GM23338 (cell line): ENCODE measurements around the gene SMAD9. TPM values are rescaled to one million over a fixed set of nuclear protein-coding genes. Genes with fewer than 3 reads are reported as not detected.

Experiments used
- ATAC-seq: fragments of 200-7000 bp; cut with Tn5 transposase; 3 replicates; pipeline ENCODE4 v1.9.1; 2020
- DNase-seq: peaks from one replicate; pipeline ENCODE4 v3.0.0-alpha.2; 2015; ENCODE audit warnings: low spot score
- H2AFZ ChIP-seq: fragments of 200-600 bp; sonication (generic); 2 replicates; pipeline ENCODE4 v1.8.0; 2016; ENCODE audit warnings: antibody characterized with exemption, mild to moderate bottlenecking, moderate library complexity
- H3F3A ChIP-seq: fragments of 200-600 bp; sonication (generic); replicated peaks from 2 replicates; pipeline ENCODE4 v1.8.0; 2017; ENCODE audit warnings: antibody characterized with exemption, mixed run types, low read depth
- H3K27ac ChIP-seq: fragments of 200-600 bp; sonication (generic); 2 replicates; pipeline ENCODE4 v1.6.1; 2016; ENCODE audit warnings: low read depth
- H3K27me3 ChIP-seq: fragments of 200-600 bp; sonication (generic); 2 replicates; pipeline ENCODE4 v1.8.0; 2016; ENCODE audit warnings: mild to moderate bottlenecking, mixed run types, moderate library complexity; ENCODE audit not compliant: insufficient read depth
- H3K36me3 ChIP-seq: fragments of 200-600 bp; sonication (generic); 2 replicates; pipeline ENCODE4 v1.8.0; 2016; ENCODE audit warnings: mild to moderate bottlenecking; ENCODE audit not compliant: insufficient read depth
- H3K4me1 ChIP-seq: fragments of 200-600 bp; sonication (generic); 2 replicates; pipeline ENCODE4 v1.8.0; 2016; ENCODE audit warnings: mild to moderate bottlenecking, moderate library complexity; ENCODE audit not compliant: insufficient read depth
- H3K4me2 ChIP-seq: fragments of 200-600 bp; sonication (generic); 2 replicates; pipeline ENCODE4 v1.7.1; 2017; ENCODE audit warnings: mixed run types
- H3K4me3 ChIP-seq: fragments of 200-600 bp; sonication (generic); 2 replicates; pipeline ENCODE4 v1.6.1; 2016; ENCODE audit warnings: mixed run types
- H3K79me2 ChIP-seq: fragments of 200-600 bp; sonication (generic); replicated peaks from 2 replicates; pipeline ENCODE4 v1.8.0; 2017; ENCODE audit warnings: mild to moderate bottlenecking; ENCODE audit not compliant: insufficient read depth
- H3K9me2 ChIP-seq: fragments of 200-600 bp; sonication (generic); 2 replicates; pipeline ENCODE4 v1.8.0; 2017; ENCODE audit not compliant: insufficient read depth
- H4K20me1 ChIP-seq: fragments of 200-600 bp; sonication (generic); replicated peaks from 2 replicates; pipeline ENCODE4 v1.8.0; 2017; ENCODE audit warnings: mild to moderate bottlenecking; ENCODE audit not compliant: insufficient read depth
- H3K27ac Mint-ChIP-seq: 2 replicates; pipeline ENCODE4 v1.8.0; 2020; ENCODE audit warnings: inconsistent platforms, mild to moderate bottlenecking, moderate library complexity, mixed read lengths
- H3K27me3 Mint-ChIP-seq: 3 replicates; pipeline ENCODE4 v1.8.0; 2022; ENCODE audit warnings: low read depth, mild to moderate bottlenecking, moderate library complexity, mixed read lengths, inconsistent platforms; ENCODE audit not compliant: insufficient read depth, poor library complexity
- H3K36me3 Mint-ChIP-seq: 3 replicates; pipeline ENCODE4 v1.8.0; 2021; ENCODE audit warnings: low read depth, mild to moderate bottlenecking, inconsistent platforms, moderate library complexity, mixed read lengths
- H3K4me1 Mint-ChIP-seq: 3 replicates; pipeline ENCODE4 v1.8.0; 2020; ENCODE audit warnings: mild to moderate bottlenecking, inconsistent platforms, mixed read lengths
- H3K4me3 Mint-ChIP-seq: 3 replicates; pipeline ENCODE4 v1.8.0; 2021; ENCODE audit warnings: moderate library complexity, mild to moderate bottlenecking, inconsistent platforms, mixed read lengths
- H3K9me3 Mint-ChIP-seq: 3 replicates; pipeline ENCODE4 v1.8.0; 2020; ENCODE audit warnings: moderate library complexity, mild to moderate bottlenecking, inconsistent platforms, mixed read lengths
- CREB1 ChIP-seq: fragments of 250-450 bp; sonication (Bioruptor Pico); IDR thresholded peaks from 2 replicates; pipeline ENCODE4 v1.5.0; 2020; ENCODE audit warnings: low read depth, mild to moderate bottlenecking, moderate library complexity
- CTCF ChIP-seq, 2 experiments: fragments of 200-600 bp in 1 of 2; sonication (generic) in 1 of 2; conservative IDR thresholded peaks; 2 replicates each; pipeline versions ENCODE4 v1.5.1 to v1.6.1; 2016 to 2017; ENCODE audit warnings: antibody characterized with exemption in 2 of 2, low read depth in 2 of 2, mild to moderate bottlenecking in 2 of 2, moderate library complexity in 1 of 2
- ETS1 ChIP-seq: IDR thresholded peaks from 2 replicates; pipeline ENCODE4 v1.6.1; 2016; ENCODE audit warnings: antibody characterized with exemption
- EZH2phosphoT487 ChIP-seq: fragments of 200-600 bp; sonication (generic); IDR thresholded peaks from one replicate; pipeline ENCODE4 v1.8.1; 2018; ENCODE audit warnings: antibody characterized with exemption; ENCODE audit not compliant: unreplicated experiment
- JUNB ChIP-seq: IDR thresholded peaks from one replicate; pipeline ENCODE4 v1.6.1; 2016; ENCODE audit warnings: antibody characterized with exemption; ENCODE audit not compliant: unreplicated experiment
- NANOG ChIP-seq: IDR thresholded peaks from 2 replicates; pipeline ENCODE4 v1.6.1; 2016; ENCODE audit warnings: antibody characterized with exemption, borderline replicate concordance
- POLR2AphosphoS5 ChIP-seq: IDR thresholded peaks from 2 replicates; pipeline ENCODE4 v1.6.1; 2016; ENCODE audit warnings: antibody characterized with exemption, low read depth
- REST ChIP-seq: IDR thresholded peaks from one replicate; pipeline ENCODE4 v1.6.1; 2018; ENCODE audit warnings: antibody characterized with exemption; ENCODE audit not compliant: unreplicated experiment
- STAT1 ChIP-seq: IDR thresholded peaks from one replicate; pipeline ENCODE4 v1.6.1; 2016; ENCODE audit warnings: antibody characterized with exemption; ENCODE audit not compliant: unreplicated experiment
- ZNF331 ChIP-seq: fragments of 250-450 bp; sonication (Bioruptor Pico); IDR thresholded peaks from 2 replicates; pipeline ENCODE4 v1.5.0; 2020; ENCODE audit warnings: low read depth, mild to moderate bottlenecking, moderate library complexity
- polyA plus RNA-seq: library from polyadenylated mRNA; unstranded; fragments of >200 nt; fragmentation: Nextera tagmentation; extraction: Ambion mirVana; gene quantifications from 2 replicates; pipeline ENCODE4 v1.2.1, GENCODE V29; 2016
- total RNA-seq: library from RNA; depleted of rRNA; stranded (reverse); fragments of >200 nt; shearing (Covaris generic); gene quantifications from 2 replicates; pipeline ENCODE4 v1.2.3, GENCODE V29; 2014

The SMAD9 gene
- total and polyA plus RNA-seq, 2 experiments from 2014 or later = 0.95 to 1.3 TPM

- TF ChIP-seq REST (no peak), EZH2phosphoT487 (no peak), CTCF (conservative IDR thresholded peaks at IDR 0.05; ENCODE audit: low read depth in 2 of 2) (no peak), ZNF331 (CRISPR knock-in tag) (no peak), CREB1 (no peak), NANOG (no peak), ETS1 (no peak), STAT1 (no peak), POLR2AphosphoS5 (no peak), JUNB (no peak)
Observed at GRCh38 chr13:36915896-36916640, 4.0 kb downstream of the SMAD9 start (continued).

- DNase-seq (no peak), ATAC-seq (no peak)
- Histone ChIP-seq H3K4me1 (peaks cover 9% of the 10 kb centered on the region), H3K27ac (no peak overlapping the region), H2AFZ (no peak overlapping the region), H4K20me1 (no peaks in the 10 kb centered on the region), H3K79me2 (no peaks in the 10 kb centered on the region), H3K9me2 (no peaks in the 10 kb centered on the region), H3F3A (peaks cover 5% of the 10 kb centered on the region; the same call in 1 of the 2 replicates), H3K4me2 (no peak overlapping the region), H3K36me3 (no peaks in the 10 kb centered on the region), H3K4me3 (no peak overlapping the region), H3K27me3 (peaks cover 30% of the 10 kb centered on the region)
- Mint-ChIP-seq H3K36me3 (no peaks in the 10 kb centered on the region), H3K4me1 (peaks cover 8% of the 10 kb centered on the region; the same call in 2 of the 3 replicates), H3K27ac (no peak overlapping the region), H3K4me3 (no peak overlapping the region), H3K9me3 (no peaks in the 10 kb centered on the region), H3K27me3 (peaks cover 19% of the 10 kb centered on the region)
- TF ChIP-seq POLR2AphosphoS5 (no peak), ETS1 (no peak), CREB1 (no peak)
Observed at GRCh38 chr13:36915106-36915505, 4.9 kb downstream of the SMAD9 start.
